Measurements from ENCODE around the gene OR52B6.

OR52B6 gene

GRCh38 chr11:5547982-5548381, 32.7 kb upstream of the OR52B6 start:
- no peak for TF ChIP-seq CTCF (IDR thresholded peaks at IDR 0.05; ENCODE audit: insufficient read depth, low read depth, low read length, missing control alignments)
- no peak for DNase-seq (ENCODE audit: low read depth)
- no peak overlapping the region for H3K4me3 ChIP-seq (ENCODE audit: low read length)

GRCh38 chr11:5548440-5548839, 32.2 kb upstream of the OR52B6 start, which contains the start of gene OR52H1:
Gene OR52H1, minus strand, starts transcription at chr11:5548540. Its CDS starts 3,035 bp downstream, at chr11:5545505.
- no peak for TF ChIP-seq CTCF (IDR thresholded peaks at IDR 0.05; ENCODE audit: insufficient read depth, low read depth, low read length, missing control alignments)
- DNase-seq (ENCODE audit: low read depth): no peak
- no peak within 1 kb of the TSS for H3K4me3 ChIP-seq (ENCODE audit: low read length)

GRCh38 chr11:5550440-5551095, 30.1 kb upstream of the OR52B6 start:
- H3K4me3 ChIP-seq (ENCODE audit: low read length): no peak overlapping the region
- no peak for TF ChIP-seq CTCF (IDR thresholded peaks at IDR 0.05; ENCODE audit: insufficient read depth, low read depth, low read length, missing control alignments)
- DNase-seq (ENCODE audit: low read depth): peak; percentile 78

- DNase-seq (ENCODE audit: low read depth): no peak
- TF ChIP-seq CTCF (IDR thresholded peaks at IDR 0.05; ENCODE audit: insufficient read depth, low read depth, low read length, missing control alignments): no peak
- no peak overlapping the region for H3K4me3 ChIP-seq (ENCODE audit: low read length)
Observed at GRCh38 chr11:5553343-5553742, 27.3 kb upstream of the OR52B6 start.

GRCh38 chr11:5556596-5557188, 24.0 kb upstream of the OR52B6 start:
- no peak for DNase-seq (ENCODE audit: low read depth)
- H3K4me3 ChIP-seq (ENCODE audit: low read length): no peak overlapping the region
- no peak for TF ChIP-seq CTCF (IDR thresholded peaks at IDR 0.05; ENCODE audit: insufficient read depth, low read depth, low read length, missing control alignments)

GRCh38 chr11:5557751-5558150, 22.9 kb upstream of the OR52B6 start:
- H3K4me3 ChIP-seq (ENCODE audit: low read length): no peak overlapping the region

More at GRCh38 chr11:5557751-5558150, 22.9 kb upstream of the OR52B6 start:
- peak; percentile 22 for DNase-seq (ENCODE audit: low read depth)
- no peak for TF ChIP-seq CTCF (IDR thresholded peaks at IDR 0.05; ENCODE audit: insufficient read depth, low read depth, low read length, missing control alignments)
